ENCODE measurements around the gene EFL1. TPM values are rescaled to one million over a fixed set of nuclear protein-coding genes. Genes with fewer than 3 reads are reported as not detected.
"Not testable (repeated sequence)": the region's sequence is repeated elsewhere in the genome, so short reads cannot be mapped to it uniquely, and the experiment has no call there.

EFL1 gene
- total RNA-seq, 4 donors from 2014 or later = 15.8 to 19.5 (median 16.4) TPM

DNA sequence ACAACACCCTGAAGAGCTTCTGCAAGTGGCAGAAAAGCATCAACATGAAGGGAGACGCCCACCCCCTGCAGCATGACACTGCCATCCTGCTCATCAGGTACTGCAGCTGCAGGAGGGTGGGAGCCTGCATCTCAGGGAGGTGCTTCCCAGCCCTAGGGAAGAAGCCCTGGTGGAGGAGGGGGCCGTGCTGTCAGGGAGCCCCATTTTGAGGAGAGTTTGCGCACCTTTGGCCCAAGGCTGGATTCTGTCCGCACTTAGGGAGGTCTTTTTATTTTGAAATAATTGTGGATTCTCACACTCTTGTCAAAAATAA, 42.2 kb upstream of the EFL1 start:
- TF ChIP-seq POLR2A (IDR thresholded peaks at IDR 0.05) = no peak
- TF ChIP-seq, protein P1, sequence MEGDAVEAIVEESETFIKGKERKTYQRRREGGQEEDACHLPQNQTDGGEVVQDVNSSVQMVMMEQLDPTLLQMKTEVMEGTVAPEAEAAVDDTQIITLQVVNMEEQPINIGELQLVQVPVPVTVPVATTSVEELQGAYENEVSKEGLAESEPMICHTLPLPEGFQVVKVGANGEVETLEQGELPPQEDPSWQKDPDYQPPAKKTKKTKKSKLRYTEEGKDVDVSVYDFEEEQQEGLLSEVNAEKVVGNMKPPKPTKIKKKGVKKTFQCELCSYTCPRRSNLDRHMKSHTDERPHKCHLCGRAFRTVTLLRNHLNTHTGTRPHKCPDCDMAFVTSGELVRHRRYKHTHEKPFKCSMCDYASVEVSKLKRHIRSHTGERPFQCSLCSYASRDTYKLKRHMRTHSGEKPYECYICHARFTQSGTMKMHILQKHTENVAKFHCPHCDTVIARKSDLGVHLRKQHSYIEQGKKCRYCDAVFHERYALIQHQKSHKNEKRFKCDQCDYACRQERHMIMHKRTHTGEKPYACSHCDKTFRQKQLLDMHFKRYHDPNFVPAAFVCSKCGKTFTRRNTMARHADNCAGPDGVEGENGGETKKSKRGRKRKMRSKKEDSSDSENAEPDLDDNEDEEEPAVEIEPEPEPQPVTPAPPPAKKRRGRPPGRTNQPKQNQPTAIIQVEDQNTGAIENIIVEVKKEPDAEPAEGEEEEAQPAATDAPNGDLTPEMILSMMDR (IDR thresholded peaks at IDR 0.05) = no peak
- no peaks in the 10 kb centered on the region for H3K4me1 ChIP-seq
- no peak for DNase-seq
- WGBS, 2 donors = 74 to 100% methylated on average over 2 of the region's 4 CpGs
- no peaks in the 10 kb centered on the region for H3K27me3 ChIP-seq
- H3K36me3 ChIP-seq = no peaks in the 10 kb centered on the region
- no peak overlapping the region for H3K4me3 ChIP-seq
- H3K9me3 ChIP-seq = no peaks in the 10 kb centered on the region
- intact Hi-C loops (cut with DNase I) = no loop called here
- H3K27ac ChIP-seq = no peak overlapping the region

DNA sequence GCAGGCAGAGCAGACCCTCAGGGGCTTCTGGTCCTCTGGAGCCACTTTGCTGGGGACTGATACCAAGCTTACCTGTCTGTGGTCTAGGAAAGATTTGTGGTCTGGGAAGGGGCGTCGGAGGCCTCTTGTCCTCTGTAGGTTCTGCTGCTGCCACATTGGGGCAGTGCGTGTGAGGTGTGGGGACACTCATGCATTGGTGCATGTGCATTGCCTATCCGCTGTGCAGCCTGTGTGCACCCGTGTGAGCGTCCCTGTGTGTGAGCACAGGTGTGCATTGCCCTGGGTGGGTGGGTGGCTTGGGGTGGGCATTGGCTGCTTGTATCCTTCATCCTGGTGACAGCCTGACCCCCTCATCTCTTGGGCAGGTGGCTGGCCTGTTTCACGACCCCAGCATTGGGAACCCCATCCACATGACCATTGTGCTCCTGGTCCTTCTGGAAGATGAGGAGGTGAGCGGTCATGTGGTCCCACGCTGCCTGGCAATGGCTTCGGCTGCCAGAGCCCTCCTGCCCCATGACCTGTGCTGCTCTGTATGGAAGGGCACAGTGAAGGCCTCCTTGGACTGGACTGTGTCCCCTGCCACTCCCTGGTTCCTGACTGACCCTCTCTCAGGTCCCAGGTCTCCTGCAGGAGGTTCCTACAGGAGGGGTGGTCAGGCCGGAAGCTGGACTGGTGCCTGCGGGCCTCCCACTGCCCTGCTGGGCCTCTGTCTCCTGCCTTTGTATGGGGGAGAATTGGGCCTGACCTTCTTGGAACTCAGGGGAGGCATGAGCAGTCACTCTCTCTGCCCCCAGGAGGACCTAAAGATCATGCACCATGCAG, 41.6 kb upstream of the EFL1 start:
- H3K4me1 ChIP-seq = no peaks in the 10 kb centered on the region
- no peaks in the 10 kb centered on the region for H3K9me3 ChIP-seq
- no peak for DNase-seq
- intact Hi-C loops (cut with DNase I) = no loop called here
- H3K27ac ChIP-seq = no peak overlapping the region
- H3K4me3 ChIP-seq = no peak overlapping the region
- H3K36me3 ChIP-seq = no peaks in the 10 kb centered on the region
- 89% methylated on average over 3 of the region's 12 CpGs; no CpG with 5 or more reads in 1 of the 2 donors for WGBS, 2 donors
- H3K27me3 ChIP-seq = no peaks in the 10 kb centered on the region
- TF ChIP-seq, protein P1 (IDR thresholded peaks at IDR 0.05) = no peak
- TF ChIP-seq POLR2A (IDR thresholded peaks at IDR 0.05) = no peak

DNA sequence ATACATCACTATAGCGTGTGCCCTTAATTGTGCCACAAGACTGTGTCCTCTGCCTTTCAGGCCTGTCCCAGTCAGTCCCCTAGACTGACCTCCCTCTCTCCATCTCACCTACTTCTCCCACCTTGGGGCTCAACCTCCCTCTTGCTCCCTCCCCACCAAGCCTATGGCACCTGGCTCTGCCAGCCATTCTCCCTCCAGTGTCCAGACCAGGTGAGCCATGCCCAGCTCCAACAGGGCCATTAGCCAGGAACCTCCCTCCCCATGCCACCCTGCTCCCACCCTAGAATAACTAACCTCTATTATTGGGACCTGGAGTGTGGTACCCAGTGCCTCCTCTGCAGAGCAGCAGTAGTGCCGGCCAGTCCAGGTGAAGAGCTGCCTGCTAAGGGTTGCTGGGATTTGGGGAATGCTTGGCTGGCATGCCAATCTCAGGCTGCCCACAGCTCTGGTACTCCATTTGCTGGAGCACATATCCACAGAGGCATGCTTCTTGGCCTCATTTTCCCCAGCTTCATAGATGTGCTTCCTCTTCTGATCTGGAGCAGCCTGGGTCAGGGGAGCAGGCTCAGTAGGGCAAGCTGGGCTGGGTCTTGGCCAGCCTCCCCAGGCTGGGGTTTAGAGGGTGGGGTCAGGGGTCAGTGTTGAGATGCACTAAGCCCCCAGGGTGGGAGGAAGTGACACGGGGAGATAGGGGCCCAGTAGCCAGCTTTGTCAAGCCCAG, 38.9 kb upstream of the EFL1 start:
- H3K27me3 ChIP-seq = peaks cover 0 to 7% (median 0%) of the 10 kb centered on the region in 4 donors
- 80 to 82% methylated on average over 1 to 3 of the region's 3 CpGs for WGBS, 2 donors
- DNase-seq = no peak
- H3K27ac ChIP-seq = no peak overlapping the region
- no peaks in the 10 kb centered on the region for H3K9me3 ChIP-seq
- TF ChIP-seq, protein P1 (IDR thresholded peaks at IDR 0.05) = no peak
- TF ChIP-seq POLR2A (IDR thresholded peaks at IDR 0.05) = no peak
- H3K36me3 ChIP-seq = no peaks in the 10 kb centered on the region
- peaks cover 0 to 5% (median 0%) of the 10 kb centered on the region in 3 donors for H3K4me1 ChIP-seq
- intact Hi-C loops (cut with DNase I) = no loop called here
- no peak overlapping the region for H3K4me3 ChIP-seq

DNA sequence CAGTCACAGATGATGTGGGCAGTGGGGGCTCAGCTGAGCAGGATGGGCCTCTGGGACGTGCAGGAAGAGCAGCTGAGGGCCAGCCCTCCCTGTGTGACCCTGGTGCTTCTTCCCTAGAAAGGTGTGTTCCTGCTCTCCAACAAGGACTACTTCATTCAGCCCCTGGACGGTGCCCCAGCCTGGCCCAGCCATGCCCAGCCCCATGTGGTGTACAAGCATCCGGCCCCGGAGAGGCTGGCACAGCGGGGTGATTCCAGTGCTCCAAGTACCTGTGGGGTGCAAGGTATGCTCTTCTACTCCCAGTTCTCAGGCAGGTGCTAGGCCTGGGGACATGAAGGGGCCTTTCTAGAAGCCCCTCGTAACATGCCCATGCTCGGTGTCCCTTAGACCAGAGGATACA, 38.3 kb upstream of the EFL1 start:
- DNase-seq = no peak
- WGBS, 2 donors = 81 to 87% methylated on average over 4 to 7 of the region's 7 CpGs
- peaks cover 0 to 5% (median 0%) of the 10 kb centered on the region in 3 donors for H3K4me1 ChIP-seq
- peaks cover 0 to 7% (median 0%) of the 10 kb centered on the region in 4 donors for H3K27me3 ChIP-seq
- H3K4me3 ChIP-seq = no peak overlapping the region
- H3K9me3 ChIP-seq = no peaks in the 10 kb centered on the region
- no peaks in the 10 kb centered on the region for H3K36me3 ChIP-seq
- H3K27ac ChIP-seq = no peak overlapping the region
- TF ChIP-seq, protein P1 (IDR thresholded peaks at IDR 0.05) = no peak
- TF ChIP-seq POLR2A (IDR thresholded peaks at IDR 0.05) = no peak
- intact Hi-C loops (cut with DNase I) = no loop called here

DNA sequence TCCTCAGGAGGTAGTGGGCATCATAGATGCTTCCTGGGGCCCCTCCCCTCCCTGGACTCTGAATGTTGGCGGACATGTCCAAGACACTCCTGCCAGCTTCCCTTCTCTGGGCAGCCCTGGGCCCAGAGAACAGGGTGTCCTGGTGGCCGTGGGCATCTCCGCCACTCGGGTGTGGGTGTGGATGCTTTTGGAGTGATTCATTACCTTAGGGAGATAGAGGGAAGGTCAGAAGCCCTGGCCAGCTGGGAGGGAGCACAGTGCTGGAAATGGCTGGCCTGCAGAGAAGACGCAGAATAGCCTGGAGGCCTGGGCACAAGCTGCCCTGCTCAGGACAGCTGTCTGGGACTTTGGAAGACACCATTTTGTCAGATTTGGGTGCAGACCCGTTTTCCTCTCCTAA, 37.8 kb upstream of the EFL1 start:
- H3K27ac ChIP-seq; H3K36me3 ChIP-seq; intact Hi-C loops (cut with DNase I); DNase-seq; H3K9me3 ChIP-seq; H3K4me3 ChIP-seq; H3K4me1 ChIP-seq; H3K27me3 ChIP-seq: not testable (repeated sequence)
- WGBS, 2 donors = 50% methylated on average over 1 of the region's 6 CpGs; no CpG with 5 or more reads in 1 of the 2 donors

DNA sequence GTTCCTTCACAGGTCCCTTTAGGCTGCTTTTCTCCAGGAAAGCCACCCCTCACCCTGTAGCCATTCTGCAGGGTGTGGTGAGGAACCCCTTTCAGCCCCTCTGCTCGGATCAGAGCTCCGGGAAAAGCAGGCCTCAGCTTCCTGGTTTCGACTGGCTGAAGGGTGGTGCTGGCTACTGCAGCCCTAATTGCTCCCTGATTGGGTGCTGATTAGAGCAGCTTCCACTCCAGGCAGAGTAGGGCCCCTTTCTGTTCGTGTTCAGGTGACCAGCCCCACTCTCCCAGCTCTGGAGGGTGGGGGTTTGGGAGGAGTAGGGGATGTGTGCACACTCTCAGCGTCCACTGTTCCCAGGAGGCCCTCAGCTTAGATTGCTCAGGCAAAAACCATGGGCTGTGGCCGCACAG, 37.0 kb upstream of the EFL1 start:
- H3K36me3 ChIP-seq; DNase-seq; H3K4me3 ChIP-seq; H3K4me1 ChIP-seq; H3K9me3 ChIP-seq; H3K27ac ChIP-seq; H3K27me3 ChIP-seq; intact Hi-C loops (cut with DNase I): not testable (repeated sequence)
- WGBS, 2 donors = 40% methylated on average over 1 of the region's 6 CpGs; no CpG with 5 or more reads in 1 of the 2 donors
